Measurements from ENCODE around the gene CTNNA3. TPM values are rescaled to one million over a fixed set of nuclear protein-coding genes. Genes with fewer than 3 reads are reported as not detected.

The CTNNA3 gene
- polyA plus RNA-seq, 1 donor from 2014 or later: 0.14 TPM

- H3K79me2 ChIP-seq (replicated peaks; ENCODE audit: insufficient read depth, low read length): no peaks in the 10 kb centered on the region
- H3K4me2 ChIP-seq (ENCODE audit: low read length): no peak overlapping the region
- no peaks in the 10 kb centered on the region for H3K36me3 ChIP-seq (ENCODE audit: insufficient read depth, low read length)
- TF ChIP-seq CTCF (IDR thresholded peaks at IDR 0.05; ENCODE audit: poor library complexity, severe bottlenecking): no peak
- no peaks in the 10 kb centered on the region for H3K9me3 ChIP-seq (ENCODE audit: low read length)
- no peak overlapping the region for H3K9ac ChIP-seq (ENCODE audit: low read length)
- no peak overlapping the region for H2AFZ ChIP-seq (ENCODE audit: low read depth, low read length)
- H3K27ac ChIP-seq (ENCODE audit: low read length): no peak overlapping the region
- H3K27me3 ChIP-seq (ENCODE audit: insufficient read depth, low read depth, low read length): no peaks in the 10 kb centered on the region
- H3K9me2 ChIP-seq (ENCODE audit: insufficient read depth, low read length): no peaks in the 10 kb centered on the region
- no peak overlapping the region for H3K4me3 ChIP-seq (ENCODE audit: low read length)
- H3F3A ChIP-seq (ENCODE audit: insufficient read depth, low read length, poor library complexity, severe bottlenecking): no peaks in the 10 kb centered on the region
- H4K20me1 ChIP-seq (ENCODE audit: insufficient read depth): no peaks in the 10 kb centered on the region
These were observed 731.0 kb downstream of the CTNNA3 start for GRCh38 chr10:66964946-66965345.

- no peak overlapping the region for H2AFZ ChIP-seq (ENCODE audit: low read depth, low read length)
These were observed 737.5 kb downstream of the CTNNA3 start for GRCh38 chr10:66958466-66958865.

More at GRCh38 chr10:66958466-66958865, 737.5 kb downstream of the CTNNA3 start:
- Histone ChIP-seq H3K9me3 (ENCODE audit: low read length) (no peaks in the 10 kb centered on the region), H3K79me2 (replicated peaks; ENCODE audit: insufficient read depth, low read length) (no peaks in the 10 kb centered on the region), H3K9me2 (ENCODE audit: insufficient read depth, low read length) (no peaks in the 10 kb centered on the region), H3K4me3 (ENCODE audit: low read length) (no peak overlapping the region), H3K4me2 (ENCODE audit: low read length) (no peak overlapping the region), H3K36me3 (ENCODE audit: insufficient read depth, low read length) (no peaks in the 10 kb centered on the region), H4K20me1 (ENCODE audit: insufficient read depth) (no peaks in the 10 kb centered on the region), H3K27me3 (ENCODE audit: insufficient read depth, low read depth, low read length) (no peaks in the 10 kb centered on the region), H3F3A (ENCODE audit: insufficient read depth, low read length, poor library complexity, severe bottlenecking) (no peaks in the 10 kb centered on the region), H3K27ac (ENCODE audit: low read length) (no peak overlapping the region), H3K9ac (ENCODE audit: low read length) (no peak overlapping the region)
- TF ChIP-seq REST (IDR thresholded peaks at IDR 0.05; ENCODE audit: borderline replicate concordance): no peak
- TF ChIP-seq SMC3 (conservative IDR thresholded peaks at IDR 0.05; ENCODE audit: poor library complexity): no peak
- no peak for TF ChIP-seq RAD21 (conservative IDR thresholded peaks at IDR 0.05)
- no peak for TF ChIP-seq CTCF (IDR thresholded peaks at IDR 0.05; ENCODE audit: poor library complexity, severe bottlenecking)
- no peak for TF ChIP-seq TAF1 (IDR thresholded peaks at IDR 0.05; ENCODE audit: low read depth)
- TF ChIP-seq POLR2AphosphoS5 (IDR thresholded peaks at IDR 0.05): no peak
- TF ChIP-seq MXI1 (conservative IDR thresholded peaks at IDR 0.05; ENCODE audit: poor library complexity, severe bottlenecking): no peak
- no peak for TF ChIP-seq EZH2 (IDR thresholded peaks at IDR 0.05; ENCODE audit: borderline replicate concordance, insufficient read depth, low read length, poor library complexity, severe bottlenecking)
